ENCODE results near the gene TNFSF13.

DNA sequence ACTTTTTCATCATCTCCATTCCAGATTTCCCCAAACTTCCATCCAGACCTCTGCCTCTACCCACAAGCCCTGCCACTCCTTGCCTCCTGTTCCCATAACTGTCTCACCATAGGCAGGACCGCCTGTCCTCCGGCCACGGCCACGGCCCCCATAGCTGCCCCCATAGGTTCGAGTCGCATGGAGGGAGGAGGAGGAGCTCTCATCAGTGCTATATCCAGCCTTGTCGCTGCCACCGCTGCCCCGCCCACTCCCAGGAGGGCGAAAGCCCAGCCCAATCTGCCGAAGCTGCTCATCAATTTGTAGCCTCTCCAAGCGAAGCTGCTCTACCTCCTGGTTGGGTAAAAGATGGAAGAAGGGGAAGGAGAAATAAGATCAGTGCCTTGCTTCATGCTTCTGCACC lies 34.7 kb downstream of the TNFSF13 start:
- TF ChIP-seq, protein P1, sequence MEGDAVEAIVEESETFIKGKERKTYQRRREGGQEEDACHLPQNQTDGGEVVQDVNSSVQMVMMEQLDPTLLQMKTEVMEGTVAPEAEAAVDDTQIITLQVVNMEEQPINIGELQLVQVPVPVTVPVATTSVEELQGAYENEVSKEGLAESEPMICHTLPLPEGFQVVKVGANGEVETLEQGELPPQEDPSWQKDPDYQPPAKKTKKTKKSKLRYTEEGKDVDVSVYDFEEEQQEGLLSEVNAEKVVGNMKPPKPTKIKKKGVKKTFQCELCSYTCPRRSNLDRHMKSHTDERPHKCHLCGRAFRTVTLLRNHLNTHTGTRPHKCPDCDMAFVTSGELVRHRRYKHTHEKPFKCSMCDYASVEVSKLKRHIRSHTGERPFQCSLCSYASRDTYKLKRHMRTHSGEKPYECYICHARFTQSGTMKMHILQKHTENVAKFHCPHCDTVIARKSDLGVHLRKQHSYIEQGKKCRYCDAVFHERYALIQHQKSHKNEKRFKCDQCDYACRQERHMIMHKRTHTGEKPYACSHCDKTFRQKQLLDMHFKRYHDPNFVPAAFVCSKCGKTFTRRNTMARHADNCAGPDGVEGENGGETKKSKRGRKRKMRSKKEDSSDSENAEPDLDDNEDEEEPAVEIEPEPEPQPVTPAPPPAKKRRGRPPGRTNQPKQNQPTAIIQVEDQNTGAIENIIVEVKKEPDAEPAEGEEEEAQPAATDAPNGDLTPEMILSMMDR (IDR thresholded peaks at IDR 0.05): no peak
- no peak for TF ChIP-seq ZFX (IDR thresholded peaks at IDR 0.05; ENCODE audit: borderline replicate concordance)

Measured in 22Rv1 (cell line).